KOPT-K1 (cell line): ENCODE data around the gene SPDYE18.
"Not testable (repeated sequence)": the region's sequence is repeated elsewhere in the genome, so short reads cannot be mapped to it uniquely, and the experiment has no call there.

ENCODE experiments used
- H3K27ac ChIP-seq: fragments of 200-600 bp; sonication (generic); 2 replicates; pipeline ENCODE4 v1.5.1; 2016; ENCODE audit warnings: antibody characterized with exemption, mild to moderate bottlenecking, low read depth, low read length; ENCODE audit not compliant: poor library complexity, severe bottlenecking
- H3K36me3 ChIP-seq: fragments of 200-600 bp; sonication (generic); 2 replicates; pipeline ENCODE4 v1.5.1; 2017; ENCODE audit warnings: antibody characterized with exemption, mild to moderate bottlenecking, low read length, moderate library complexity; ENCODE audit not compliant: insufficient read depth
- H3K9me3 ChIP-seq: fragments of 200-600 bp; sonication (generic); 2 replicates; pipeline ENCODE4 v1.5.1; 2017; ENCODE audit warnings: antibody characterized with exemption, low read length, mild to moderate bottlenecking; ENCODE audit not compliant: insufficient read depth, poor library complexity, severe bottlenecking

Gene SPDYE18

GRCh38 chr7:77062557-77062956 lies at the start of gene SPDYE18:
Gene SPDYE18, minus strand, starts transcription at chr7:77062558. Its CDS starts 2,046 bp downstream, at chr7:77060512.
- not testable (repeated sequence) for H3K36me3 ChIP-seq, H3K27ac ChIP-seq, H3K9me3 ChIP-seq

- H3K27ac ChIP-seq, H3K9me3 ChIP-seq: not testable (repeated sequence)
These were observed 46.0 kb upstream of the SPDYE18 start for GRCh38 chr7:77108362-77108761.

GRCh38 chr7:77107659-77108058 lies 45.3 kb upstream of the SPDYE18 start:
- not testable (repeated sequence) for H3K36me3 ChIP-seq, H3K9me3 ChIP-seq, H3K27ac ChIP-seq

More at GRCh38 chr7:77108362-77108761, 46.0 kb upstream of the SPDYE18 start:
- H3K36me3 ChIP-seq = not testable (repeated sequence)

- H3K27ac ChIP-seq = not testable (repeated sequence)
These were observed 43.5 kb upstream of the SPDYE18 start for GRCh38 chr7:77105904-77106303.

GRCh38 chr7:77102671-77103070 lies 40.3 kb upstream of the SPDYE18 start:
- H3K9me3 ChIP-seq, H3K27ac ChIP-seq, H3K36me3 ChIP-seq: not testable (repeated sequence)

More at GRCh38 chr7:77105904-77106303, 43.5 kb upstream of the SPDYE18 start:
- not testable (repeated sequence) for H3K36me3 ChIP-seq, H3K9me3 ChIP-seq

- H3K27ac ChIP-seq, H3K36me3 ChIP-seq, H3K9me3 ChIP-seq: not testable (repeated sequence)
These were observed 38.8 kb upstream of the SPDYE18 start for GRCh38 chr7:77101187-77101586.

GRCh38 chr7:77100501-77100900 lies 38.1 kb upstream of the SPDYE18 start:
- not testable (repeated sequence) for H3K9me3 ChIP-seq, H3K27ac ChIP-seq, H3K36me3 ChIP-seq

GRCh38 chr7:77092301-77092700 lies 29.9 kb upstream of the SPDYE18 start:
- not testable (repeated sequence) for H3K36me3 ChIP-seq, H3K27ac ChIP-seq, H3K9me3 ChIP-seq

GRCh38 chr7:77082192-77082591 lies 19.8 kb upstream of the SPDYE18 start:
- H3K9me3 ChIP-seq = not testable (repeated sequence)

GRCh38 chr7:77080236-77080635 lies 17.9 kb upstream of the SPDYE18 start:
- not testable (repeated sequence) for H3K36me3 ChIP-seq, H3K9me3 ChIP-seq, H3K27ac ChIP-seq

More at GRCh38 chr7:77082192-77082591, 19.8 kb upstream of the SPDYE18 start:
- H3K27ac ChIP-seq, H3K36me3 ChIP-seq: not testable (repeated sequence)

GRCh38 chr7:77079624-77080023 lies 17.3 kb upstream of the SPDYE18 start:
- H3K27ac ChIP-seq = not testable (repeated sequence)

GRCh38 chr7:77079112-77079511 lies 16.8 kb upstream of the SPDYE18 start:
- not testable (repeated sequence) for H3K9me3 ChIP-seq, H3K27ac ChIP-seq, H3K36me3 ChIP-seq

More at GRCh38 chr7:77079624-77080023, 17.3 kb upstream of the SPDYE18 start:
- not testable (repeated sequence) for H3K36me3 ChIP-seq, H3K9me3 ChIP-seq

- H3K27ac ChIP-seq, H3K9me3 ChIP-seq, H3K36me3 ChIP-seq: not testable (repeated sequence)
These were observed 14.7 kb upstream of the SPDYE18 start for GRCh38 chr7:77077060-77077459.

GRCh38 chr7:77074786-77075396 lies 12.5 kb upstream of the SPDYE18 start:
- not testable (repeated sequence) for H3K27ac ChIP-seq, H3K36me3 ChIP-seq, H3K9me3 ChIP-seq

- H3K9me3 ChIP-seq, H3K36me3 ChIP-seq, H3K27ac ChIP-seq: not testable (repeated sequence)
These were observed 8.8 kb upstream of the SPDYE18 start for GRCh38 chr7:77071108-77071507.

- H3K36me3 ChIP-seq, H3K9me3 ChIP-seq, H3K27ac ChIP-seq: not testable (repeated sequence)
These were observed 3.5 kb upstream of the SPDYE18 start for GRCh38 chr7:77065869-77066268.
